Psoas muscle (tissue), 8 donors: Measurements from ENCODE around the gene PTPRK. TPM values are rescaled to one million over a fixed set of nuclear protein-coding genes. Genes with fewer than 3 reads are reported as not detected.

Experiments used
- ATAC-seq, 4 donors: fragments of 200-7000 bp; cut with Tn5 transposase; one replicate each; pipeline ENCODE4 v1.9.1; 2020; ENCODE audit warnings: moderate library complexity in 3 of 4, mild to moderate bottlenecking in 2 of 4
- DNase-seq, 2 donors: peaks; one replicate each; pipeline ENCODE4 v3.0.0-alpha.2; 2020
- H3K27ac ChIP-seq: fragments of 200-600 bp; one replicate; pipeline ENCODE4 v1.8.0; 2022
- H3K27me3 ChIP-seq, 3 donors: fragments of 200-600 bp in 1 of 3; one replicate each; pipeline versions ENCODE4 v1.6.1 to v1.8.0; 2013 to 2022; ENCODE audit warnings: low read length in 2 of 3, mild to moderate bottlenecking in 2 of 3, moderate library complexity in 1 of 3; ENCODE audit not compliant: insufficient read depth in 3 of 3
- H3K36me3 ChIP-seq, 2 donors: fragments of 200-600 bp in 1 of 2; one replicate each; pipeline versions ENCODE4 v1.6.1 to v1.8.0; 2013 to 2022; ENCODE audit warnings: low read depth in 1 of 2, mild to moderate bottlenecking in 1 of 2, moderate library complexity in 1 of 2; ENCODE audit not compliant: insufficient read depth in 1 of 2
- H3K4me1 ChIP-seq: fragments of 200-600 bp; one replicate; pipeline ENCODE4 v1.8.0; 2022
- H3K4me3 ChIP-seq: fragments of 200-600 bp; one replicate; pipeline ENCODE4 v1.8.0; 2022; ENCODE audit warnings: mild to moderate bottlenecking
- H3K9me3 ChIP-seq: fragments of 200-600 bp; one replicate; pipeline ENCODE4 v1.8.0; 2022
- CTCF ChIP-seq: fragments of 200-600 bp; IDR thresholded peaks from one replicate; pipeline ENCODE4 v1.8.0; 2022; ENCODE audit warnings: antibody characterized with exemption
- WGBS, 3 donors: extraction: QIAGEN DNeasy Blood & Tissue Kit; methylation state at CpG; one replicate each; pipeline versions ENCODE4 v1.1.6 to v1.1.7; 2013; 5-methylcytosine and 5-hydroxymethylcytosine counted together
- intact Hi-C, 2 donors: fragments of 100-400 bp; cut with DNase I; formaldehyde crosslinking; loops; one replicate each; pipeline versions ENCODE4 v1.11.0 to v1.14.2; 2022
- polyA plus RNA-seq, 3 donors: library from polyadenylated mRNA; stranded (reverse); fragments of 200-250 nt; gene quantifications; one replicate each; pipeline ENCODE4 v1.2.3, GENCODE V29; 2013
- total RNA-seq, 4 donors: library from RNA; stranded (reverse); fragmentation: NEBNext Ultra II Directional in 2 of 4; extraction: Animal tissue kit (Norgen Biotek cat#: 25700) in 2 of 4; gene quantifications; one replicate each; pipeline versions ENCODE4 v1.2.1 to v1.2.4, GENCODE V29; 2021 to 2023
- donor health status: healthy with polysubstance abuse.
- donor health status: DM: no; HTN: no; CAD: no; lungs with moderate emphysema.
- donor health status: Bipolar disorder and iron deficiency.
- donor health status: healthy.
- donor health status: DM: yes; HTN: yes; CAD: no.
- donor health status: DM: no; HTN: no; CAD: no.
- donor health status: DM: no; HTN: no; CAD: no.
- donor health status: DM: yes; HTN: yes; CAD: no.

PTPRK gene
- total and polyA plus RNA-seq, 7 donors: 3.2 to 10.6 (median 9.1) TPM

DNA sequence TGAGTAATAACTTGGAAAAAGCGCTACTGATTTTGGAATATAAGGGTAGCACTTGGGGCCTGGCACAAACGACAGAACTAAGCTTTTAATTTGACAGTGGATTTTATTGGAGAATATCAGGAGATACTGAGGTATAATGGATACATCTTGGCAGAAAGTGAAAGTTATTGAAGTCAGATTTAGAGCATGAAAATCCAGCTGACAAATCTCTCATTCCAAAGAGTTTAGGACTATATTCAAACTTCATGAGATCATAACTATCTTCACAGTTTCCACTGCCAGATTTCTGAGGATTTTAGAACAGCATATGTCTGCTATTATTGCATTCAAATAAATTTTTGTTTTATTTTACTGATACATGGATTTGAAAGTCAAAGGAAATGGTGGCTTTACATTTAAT, 487.2 kb downstream of the PTPRK start:
- H3K4me1 ChIP-seq: no peaks in the 10 kb centered on the region
- no peak overlapping the region for H3K27ac ChIP-seq
- no peak overlapping the region for H3K4me3 ChIP-seq
- no peaks in the 10 kb centered on the region for H3K9me3 ChIP-seq
- intact Hi-C loops: no loop called here
- 50 to 78% (median 60%) methylated on average over 2 of the region's 2 CpGs for WGBS, 3 donors
- H3K36me3 ChIP-seq: no peaks in the 10 kb centered on the region
- no peak for TF ChIP-seq CTCF
- no peaks in the 10 kb centered on the region for H3K27me3 ChIP-seq
- ATAC-seq: no peak
- DNase-seq: no peak

DNA sequence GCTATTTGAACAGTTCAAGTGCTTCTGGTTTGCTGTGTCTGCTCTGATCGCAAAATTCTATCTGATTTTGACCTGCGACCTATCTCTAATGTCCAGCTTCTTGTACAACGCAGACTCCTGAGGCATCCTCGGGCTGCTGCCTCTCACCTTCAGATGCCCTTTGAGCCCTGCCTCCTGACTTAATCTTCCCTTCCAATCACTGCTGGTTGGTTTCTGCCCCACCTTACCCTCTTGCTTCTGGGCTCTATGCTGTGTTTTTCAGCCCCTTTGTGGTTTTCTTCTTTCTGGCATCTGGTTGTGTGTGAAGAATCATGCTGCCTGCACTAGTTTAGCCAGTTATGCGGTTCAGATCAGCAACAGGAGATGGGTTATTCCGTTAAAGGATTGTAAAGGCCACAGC, 488.4 kb downstream of the PTPRK start:
- intact Hi-C loops: no loop called here
- Histone ChIP-seq H3K27ac (no peak overlapping the region), H3K9me3 (no peaks in the 10 kb centered on the region), H3K36me3 (no peaks in the 10 kb centered on the region), H3K4me3 (no peak overlapping the region), H3K27me3 (no peaks in the 10 kb centered on the region), H3K4me1 (no peaks in the 10 kb centered on the region)
- 84 to 91% (median 87%) methylated on average over 6 of the region's 6 CpGs for WGBS, 3 donors
- DNase-seq (no peak), ATAC-seq (no peak)
- TF ChIP-seq CTCF: no peak

GRCh38 chr6:128029826-128030225, 490.6 kb downstream of the PTPRK start:
- DNase-seq: no peak
- no peak for TF ChIP-seq CTCF
- 90 to 100% (median 100%) methylated on average over 1 of the region's 1 CpG for WGBS, 3 donors
- H3K36me3 ChIP-seq: no peaks in the 10 kb centered on the region
- H3K27me3 ChIP-seq: no peaks in the 10 kb centered on the region
- no peaks in the 10 kb centered on the region for H3K9me3 ChIP-seq
- intact Hi-C loops: no loop called here
- no peaks in the 10 kb centered on the region for H3K4me1 ChIP-seq
- ATAC-seq: no peak
- H3K27ac ChIP-seq: no peak overlapping the region
- H3K4me3 ChIP-seq: no peak overlapping the region

- H3K4me1 ChIP-seq: no peaks in the 10 kb centered on the region
- DNase-seq (no peak), ATAC-seq (no peak)
- no peaks in the 10 kb centered on the region for H3K9me3 ChIP-seq
- no peaks in the 10 kb centered on the region for H3K36me3 ChIP-seq
- intact Hi-C loops: no loop called here
- no peak overlapping the region for H3K27ac ChIP-seq
- TF ChIP-seq CTCF: no peak
- no peak overlapping the region for H3K4me3 ChIP-seq
- no peaks in the 10 kb centered on the region for H3K27me3 ChIP-seq
Measured at GRCh38 chr6:128028183-128028582, 492.2 kb downstream of the PTPRK start.

- intact Hi-C loops: no loop called here
- no peaks in the 10 kb centered on the region for H3K4me1 ChIP-seq
- ATAC-seq (no peak), DNase-seq (no peak)
- no peaks in the 10 kb centered on the region for H3K9me3 ChIP-seq
- H3K27me3 ChIP-seq: no peaks in the 10 kb centered on the region
- no peak overlapping the region for H3K27ac ChIP-seq
- no peak for TF ChIP-seq CTCF
- no peak overlapping the region for H3K4me3 ChIP-seq
- H3K36me3 ChIP-seq: no peaks in the 10 kb centered on the region
- 63 to 84% (median 71%) methylated on average over 1 of the region's 1 CpG for WGBS, 3 donors
Measured at GRCh38 chr6:128025478-128025877, 494.9 kb downstream of the PTPRK start.
